ENCODE measurements around the gene CDK14.

CDK14 gene

DNA sequence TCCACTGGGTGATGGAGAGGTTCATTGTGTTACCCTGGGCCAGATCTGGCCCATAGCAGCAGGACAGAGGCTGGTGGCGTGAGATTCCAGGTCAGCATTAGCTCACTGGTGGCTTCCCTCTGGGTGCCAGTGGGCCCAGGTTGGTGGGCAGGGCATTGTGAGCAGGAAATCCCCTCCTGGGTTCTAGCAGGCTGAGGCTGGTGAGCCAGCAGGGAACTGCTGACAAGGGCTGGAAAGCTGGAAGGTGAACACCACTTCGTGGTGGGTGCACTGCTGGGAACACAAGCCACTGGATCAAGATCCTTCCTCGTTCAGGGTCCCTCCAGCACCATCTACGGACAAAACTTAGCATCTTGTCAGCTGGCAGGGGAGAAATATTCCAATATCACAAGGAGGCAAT lies 408.9 kb downstream of the CDK14 start:
- no peak for TF ChIP-seq Cebpa-rat (IDR thresholded peaks at IDR 0.05)
- no peak overlapping the region for H3K27ac ChIP-seq
- peaks cover 0 to 5% (median 0%) of the 10 kb centered on the region in 11 experiments; a peak in 1 of 22 replicates for H3K9me3 ChIP-seq (replicated peaks in 1 of 11)
- peaks cover 0 to 24% (median 6%) of the 10 kb centered on the region in 11 experiments; a peak in 12 of 22 replicates for H3K36me3 ChIP-seq
- H3K4me3 ChIP-seq = no peak overlapping the region
- H3K4me1 ChIP-seq = no peaks in the 10 kb centered on the region
- no peak overlapping the region for H3K9ac ChIP-seq
- H4K20me1 ChIP-seq = no peaks in the 10 kb centered on the region
- no peak overlapping the region for H3K4me2 ChIP-seq
- H3K27me3 ChIP-seq = no peaks in the 10 kb centered on the region

DNA sequence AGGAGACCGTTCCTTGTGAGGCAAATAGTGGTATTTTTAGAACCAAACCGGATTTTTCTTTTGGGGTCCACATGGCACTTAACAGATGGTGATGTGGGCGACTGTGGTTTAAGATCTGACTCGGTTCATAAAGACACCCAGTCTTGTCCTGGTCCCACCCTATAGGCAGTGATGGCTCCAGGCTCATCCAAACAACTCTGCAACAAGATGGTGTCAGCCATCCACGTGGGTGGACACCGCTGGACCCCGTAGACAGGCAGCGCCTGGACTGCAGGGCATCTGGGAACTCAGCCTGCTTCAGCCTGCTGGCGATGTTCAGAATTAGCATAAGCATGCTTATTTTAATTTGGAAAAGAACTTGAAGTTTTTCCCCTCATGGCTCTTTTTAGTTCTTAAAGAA lies 409.7 kb downstream of the CDK14 start:
- Histone ChIP-seq H3K9me3 (replicated peaks in 1 of 11) (peaks cover 0 to 6% (median 0%) of the 10 kb centered on the region in 11 experiments; a peak in 1 of 22 replicates), H3K9ac (no peak overlapping the region), H3K4me3 (no peak overlapping the region), H3K27me3 (no peaks in the 10 kb centered on the region), H3K36me3 (peaks cover 0 to 24% (median 6%) of the 10 kb centered on the region in 11 experiments; a peak in 12 of 22 replicates), H3K4me2 (no peak overlapping the region), H3K27ac (no peak overlapping the region), H4K20me1 (no peaks in the 10 kb centered on the region), H3K4me1 (no peaks in the 10 kb centered on the region)
- no peak for TF ChIP-seq Cebpa-rat (IDR thresholded peaks at IDR 0.05)

GRCh38 chr7:91007371-91007770 lies 411.2 kb downstream of the CDK14 start:
- Histone ChIP-seq H4K20me1 (no peaks in the 10 kb centered on the region), H3K36me3 (peaks cover 0 to 24% (median 6%) of the 10 kb centered on the region in 11 experiments; a peak in 12 of 22 replicates), H3K27me3 (no peaks in the 10 kb centered on the region), H3K4me3 (no peak overlapping the region), H3K9ac (no peak overlapping the region), H3K4me2 (no peak overlapping the region), H3K27ac (no peak overlapping the region), H3K9me3 (replicated peaks in 1 of 11) (peaks cover 0 to 6% (median 0%) of the 10 kb centered on the region in 11 experiments; a peak in 2 of 22 replicates), H3K4me1 (no peaks in the 10 kb centered on the region)
- TF ChIP-seq Cebpa-rat (IDR thresholded peaks at IDR 0.05) = no peak

- peaks cover 0 to 6% (median 0%) of the 10 kb centered on the region in 11 experiments; a peak in 1 of 22 replicates for H3K36me3 ChIP-seq
- peak overlapping the region in 3 of 11 experiments; percentile 13 to 19 (median 18); a peak in 1 of 22 replicates for H3K27ac ChIP-seq
- no peak overlapping the region for H3K4me3 ChIP-seq
- no peaks in the 10 kb centered on the region for H4K20me1 ChIP-seq
- H3K9ac ChIP-seq = no peak overlapping the region
- peak overlapping the region; percentile 24 to 65 (median 44); a peak in 20 of 22 replicates for H3K4me2 ChIP-seq
- H3K4me1 ChIP-seq = peaks cover 3 to 11% (median 8%) of the 10 kb centered on the region in 10 experiments; a peak in 17 of 20 replicates
- H3K9me3 ChIP-seq (replicated peaks in 1 of 11) = peaks cover 0 to 6% (median 0%) of the 10 kb centered on the region in 11 experiments; a peak in 3 of 22 replicates
- no peak for TF ChIP-seq Cebpa-rat (IDR thresholded peaks at IDR 0.05)
- no peaks in the 10 kb centered on the region for H3K27me3 ChIP-seq
These were observed 417.0 kb downstream of the CDK14 start for GRCh38 chr7:91013078-91013477.

DNA sequence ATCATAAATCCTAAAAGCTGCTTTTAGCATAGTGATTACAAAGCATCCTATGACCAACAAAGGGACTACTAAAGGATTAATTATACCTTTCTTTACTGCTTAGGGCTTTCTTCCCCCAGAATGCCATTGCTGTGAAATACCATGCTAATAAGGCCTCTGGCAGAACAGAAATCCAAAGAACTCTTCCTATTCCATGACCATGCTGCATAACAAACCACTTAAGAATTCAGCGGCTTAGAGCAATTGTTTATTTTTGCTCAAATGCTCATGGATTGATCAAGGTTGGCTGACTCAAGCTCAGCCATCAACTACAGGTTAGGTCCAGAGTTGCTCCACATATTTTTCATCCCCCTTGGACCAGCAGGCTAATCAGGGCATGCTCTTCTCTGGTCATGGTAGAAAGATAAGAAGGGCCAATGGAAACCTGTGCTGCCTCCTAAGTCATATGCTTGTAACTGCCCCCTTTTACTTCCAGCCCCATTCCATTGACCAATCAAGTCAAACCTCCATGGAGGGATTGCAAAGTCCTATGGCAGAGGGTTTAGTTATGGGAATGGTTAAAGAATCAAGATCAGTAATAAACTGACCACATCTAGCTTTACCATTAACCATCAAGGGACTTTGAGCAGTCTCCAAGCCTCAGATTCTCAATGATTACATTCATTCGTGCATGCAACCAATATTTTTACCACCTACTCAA lies 423.7 kb downstream of the CDK14 start:
- H3K27me3 ChIP-seq = no peaks in the 10 kb centered on the region
- H3K4me2 ChIP-seq = no peak overlapping the region
- no peak overlapping the region for H3K9ac ChIP-seq
- no peak for TF ChIP-seq Cebpa-rat (IDR thresholded peaks at IDR 0.05)
- peaks cover 0 to 17% (median 0%) of the 10 kb centered on the region in 11 experiments; a peak in 3 of 22 replicates for H3K36me3 ChIP-seq
- H3K4me1 ChIP-seq = no peaks in the 10 kb centered on the region
- no peaks in the 10 kb centered on the region for H4K20me1 ChIP-seq
- H3K4me3 ChIP-seq = no peak overlapping the region
- H3K9me3 ChIP-seq (replicated peaks in 1 of 11) = peaks cover 0 to 6% (median 0%) of the 10 kb centered on the region in 11 experiments; a peak in 3 of 22 replicates
- H3K27ac ChIP-seq = no peak overlapping the region

DNA sequence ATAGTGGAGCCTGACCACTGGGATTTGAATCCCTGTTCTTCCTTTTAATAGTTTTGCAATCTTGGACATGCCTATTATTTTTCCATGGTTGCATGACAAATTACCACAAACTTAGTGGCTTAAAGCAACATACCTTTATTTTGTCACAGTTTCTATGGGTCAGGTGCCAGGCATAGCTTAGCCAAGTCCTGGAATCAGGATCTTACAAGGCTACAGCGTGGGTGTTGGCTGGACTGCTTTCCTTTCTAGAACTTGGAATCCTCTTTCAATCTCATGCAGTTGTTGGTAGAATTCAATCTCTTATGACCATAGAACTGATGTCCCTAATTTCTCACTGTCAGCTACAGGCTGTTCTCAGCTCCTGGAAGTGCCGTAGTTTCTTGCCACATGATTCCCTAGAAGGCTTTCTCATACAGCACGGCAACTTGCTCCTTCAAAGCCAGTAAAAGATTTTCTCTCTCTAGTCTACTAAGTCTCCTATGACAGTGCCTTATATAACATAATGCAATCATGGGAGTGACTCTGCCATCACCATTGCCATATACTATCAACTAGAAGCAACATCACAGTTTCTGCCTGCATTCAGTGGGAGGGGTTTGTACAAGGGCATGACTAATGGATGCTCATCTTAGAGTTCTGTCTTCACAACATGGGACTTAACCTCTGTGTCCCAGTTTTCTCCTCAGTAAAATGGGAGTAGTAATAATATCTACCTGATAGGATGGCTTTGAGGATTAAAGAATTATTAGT lies 424.7 kb downstream of the CDK14 start:
- no peak overlapping the region for H3K4me3 ChIP-seq
- H3K27me3 ChIP-seq = no peaks in the 10 kb centered on the region
- peaks cover 0 to 17% (median 0%) of the 10 kb centered on the region in 11 experiments; a peak in 3 of 22 replicates for H3K36me3 ChIP-seq
- H3K4me1 ChIP-seq = no peaks in the 10 kb centered on the region
- no peak overlapping the region for H3K4me2 ChIP-seq
- H3K9ac ChIP-seq = no peak overlapping the region
- no peak for TF ChIP-seq Cebpa-rat (IDR thresholded peaks at IDR 0.05)
- H3K9me3 ChIP-seq (replicated peaks in 1 of 11) = peaks cover 0 to 6% (median 0%) of the 10 kb centered on the region in 11 experiments; a peak in 3 of 22 replicates
- no peaks in the 10 kb centered on the region for H4K20me1 ChIP-seq
- H3K27ac ChIP-seq = no peak overlapping the region

DNA sequence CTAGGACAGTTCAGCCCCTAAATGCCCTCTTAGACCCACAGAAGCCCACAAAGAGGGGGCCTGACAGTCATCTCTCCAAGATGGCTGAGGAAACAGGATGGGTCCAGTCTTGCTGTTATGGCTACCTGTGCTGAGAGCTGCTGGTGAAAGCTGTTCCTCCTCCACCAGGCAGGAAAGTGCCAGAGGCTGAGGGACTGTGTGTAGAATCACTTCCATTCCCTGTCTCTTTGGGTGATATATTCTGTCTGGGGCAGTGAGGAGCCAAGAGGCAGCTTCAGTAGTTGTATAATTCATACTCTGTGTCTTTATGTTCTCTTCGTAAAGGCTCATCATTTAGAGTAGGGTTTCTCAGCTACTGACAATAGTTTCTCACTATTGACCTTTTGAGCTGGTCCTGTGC lies 425.8 kb downstream of the CDK14 start:
- Histone ChIP-seq H3K4me3 (no peak overlapping the region), H3K9ac (no peak overlapping the region), H4K20me1 (no peaks in the 10 kb centered on the region), H3K27me3 (no peaks in the 10 kb centered on the region), H3K4me1 (no peaks in the 10 kb centered on the region), H3K4me2 (no peak overlapping the region), H3K9me3 (replicated peaks in 1 of 11) (peaks cover 0 to 6% (median 0%) of the 10 kb centered on the region in 11 experiments; a peak in 3 of 22 replicates), H3K36me3 (peaks cover 0 to 17% (median 0%) of the 10 kb centered on the region in 11 experiments; a peak in 3 of 22 replicates), H3K27ac (no peak overlapping the region)
- no peak for TF ChIP-seq Cebpa-rat (IDR thresholded peaks at IDR 0.05)

GRCh38 chr7:91025906-91026390 lies 429.8 kb downstream of the CDK14 start:
- no peaks in the 10 kb centered on the region for H3K4me1 ChIP-seq
- no peak overlapping the region for H3K9ac ChIP-seq
- no peaks in the 10 kb centered on the region for H4K20me1 ChIP-seq
- H3K27me3 ChIP-seq = no peaks in the 10 kb centered on the region
- H3K27ac ChIP-seq = no peak overlapping the region
- 0 out of 22 replicates have a peak, but pooled peaks cover 0 to 4% (median 0%) of the 10 kb centered on the region in 11 experiments for H3K9me3 ChIP-seq (replicated peaks in 1 of 11)
- H3K36me3 ChIP-seq = no peaks in the 10 kb centered on the region
- TF ChIP-seq Cebpa-rat (IDR thresholded peaks at IDR 0.05) = no peak
- no peak overlapping the region for H3K4me3 ChIP-seq
- H3K4me2 ChIP-seq = no peak overlapping the region

DNA sequence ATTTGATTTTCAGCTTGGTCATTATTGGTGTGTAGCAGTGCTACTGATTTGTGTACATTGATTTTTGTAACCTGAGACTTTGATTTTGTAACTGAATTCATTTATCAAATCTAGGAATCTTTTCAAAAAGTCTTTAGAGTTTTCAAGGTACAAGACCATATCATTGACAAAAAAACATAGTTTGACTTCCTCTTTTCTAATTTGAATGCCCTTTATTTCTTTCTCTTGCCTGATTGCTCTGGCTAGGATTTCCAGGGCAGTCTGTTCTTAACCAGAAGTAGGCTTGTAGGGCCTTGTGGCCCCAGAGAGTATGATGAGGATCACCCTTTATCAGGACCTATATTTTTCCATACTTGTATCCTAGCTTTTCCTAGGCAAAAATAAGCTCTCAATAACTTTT lies 433.6 kb downstream of the CDK14 start:
- no peak overlapping the region for H3K27ac ChIP-seq
- H3K36me3 ChIP-seq = no peaks in the 10 kb centered on the region; a peak in 1 of 22 replicates
- H3K9ac ChIP-seq = no peak overlapping the region
- H3K27me3 ChIP-seq = no peaks in the 10 kb centered on the region
- TF ChIP-seq Cebpa-rat (IDR thresholded peaks at IDR 0.05) = no peak
- H3K4me3 ChIP-seq = no peak overlapping the region
- no peak overlapping the region for H3K4me2 ChIP-seq
- H3K9me3 ChIP-seq (replicated peaks in 1 of 11) = 0 out of 22 replicates have a peak, but pooled peaks cover 0 to 4% (median 0%) of the 10 kb centered on the region in 11 experiments
- H4K20me1 ChIP-seq = no peaks in the 10 kb centered on the region; a peak in 1 of 22 replicates
- no peaks in the 10 kb centered on the region for H3K4me1 ChIP-seq

All from BLaER1 treated with 17β-estradiol and CSF1 and Interleukin-3, amounts not matched to agents 10 nM and 100 nM (cell line).